ENCODE measurements around the gene CUL2.

DNA sequence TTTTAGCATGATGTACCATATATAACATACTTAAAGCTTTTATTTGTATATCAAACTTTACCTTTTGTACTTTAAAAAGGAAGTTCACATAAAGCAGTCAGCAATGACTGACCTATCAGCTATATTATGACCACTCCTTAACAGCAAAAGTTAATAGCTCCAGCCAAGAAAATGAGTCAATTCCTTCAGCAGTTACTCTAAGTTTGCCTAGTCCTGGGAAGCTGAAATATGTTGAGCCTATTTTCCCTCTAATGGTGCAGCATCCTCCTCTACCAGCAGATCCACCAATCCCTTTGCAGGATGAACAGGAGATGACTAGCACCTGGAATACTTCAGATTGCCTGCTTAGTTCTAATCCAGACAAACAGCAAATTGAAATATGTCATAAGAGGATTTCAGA lies 64.2 kb downstream of the CUL2 start:
- TF ChIP-seq, protein P1, sequence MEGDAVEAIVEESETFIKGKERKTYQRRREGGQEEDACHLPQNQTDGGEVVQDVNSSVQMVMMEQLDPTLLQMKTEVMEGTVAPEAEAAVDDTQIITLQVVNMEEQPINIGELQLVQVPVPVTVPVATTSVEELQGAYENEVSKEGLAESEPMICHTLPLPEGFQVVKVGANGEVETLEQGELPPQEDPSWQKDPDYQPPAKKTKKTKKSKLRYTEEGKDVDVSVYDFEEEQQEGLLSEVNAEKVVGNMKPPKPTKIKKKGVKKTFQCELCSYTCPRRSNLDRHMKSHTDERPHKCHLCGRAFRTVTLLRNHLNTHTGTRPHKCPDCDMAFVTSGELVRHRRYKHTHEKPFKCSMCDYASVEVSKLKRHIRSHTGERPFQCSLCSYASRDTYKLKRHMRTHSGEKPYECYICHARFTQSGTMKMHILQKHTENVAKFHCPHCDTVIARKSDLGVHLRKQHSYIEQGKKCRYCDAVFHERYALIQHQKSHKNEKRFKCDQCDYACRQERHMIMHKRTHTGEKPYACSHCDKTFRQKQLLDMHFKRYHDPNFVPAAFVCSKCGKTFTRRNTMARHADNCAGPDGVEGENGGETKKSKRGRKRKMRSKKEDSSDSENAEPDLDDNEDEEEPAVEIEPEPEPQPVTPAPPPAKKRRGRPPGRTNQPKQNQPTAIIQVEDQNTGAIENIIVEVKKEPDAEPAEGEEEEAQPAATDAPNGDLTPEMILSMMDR (conservative IDR thresholded peaks at IDR 0.05 in 1 of 2, IDR thresholded peaks at IDR 0.05 in 1 of 2; ENCODE audit: extremely low read depth in 1 of 2, insufficient read depth in 1 of 2, low read depth in 1 of 2, low read length in 2 of 2), result no peak
- TF ChIP-seq EZH2 (IDR thresholded peaks at IDR 0.05; ENCODE audit: borderline replicate concordance, low read length), result no peak

All from mammary epithelial cell (primary cell).